PC-3 (cell line): ENCODE data around the gene RBKS. TPM values are rescaled to one million over a fixed set of nuclear protein-coding genes. Genes with fewer than 3 reads are reported as not detected.

Source experiments
- ATAC-seq: fragments of 200-7000 bp; cut with Tn5 transposase; 2 replicates; pipeline ENCODE4 v1.9.1; 2020; ENCODE audit warnings: mild to moderate bottlenecking, moderate library complexity
- BruUV-seq: library from RNA; stranded (reverse); fragments of 400-500 nt; replicated peaks from 2 replicates; lab custom pipeline; 2021; lab: Mats Ljungman, UMichigan
- CTCF ChIA-PET: fragments of 300-600 bp; sonication (Branson Sonifier 250); formaldehyde crosslinking; loops from one replicate; lab custom pipeline; 2022; ENCODE audit warnings: antibody characterized with exemption; lab: Charles Lee
- POLR2A ChIA-PET: fragments of 300-600 bp; sonication (Branson Sonifier 250); formaldehyde crosslinking; loops from one replicate; lab custom pipeline; 2022; ENCODE audit warnings: antibody characterized with exemption; ENCODE audit not compliant: unreplicated experiment; lab: Charles Lee
- DNase-seq: peaks from one replicate; pipeline ENCODE4 v3.0.0-alpha.2; 2015
- H2AFZ ChIP-seq: fragments of 300-600 bp; sonication (generic); 2 replicates; pipeline ENCODE4 v1.6.0; 2016; ENCODE audit warnings: antibody characterized with exemption, low read length
- H3F3A ChIP-seq: fragments of 300-600 bp; sonication (generic); one replicate; pipeline ENCODE4 v1.6.0; 2017; ENCODE audit warnings: antibody characterized with exemption, low read length, control low read depth, mild to moderate bottlenecking; ENCODE audit not compliant: unreplicated experiment
- H3K27ac ChIP-seq: fragments of 300-600 bp; sonication (generic); 2 replicates; pipeline ENCODE4 v1.5.1; 2016; ENCODE audit warnings: mild to moderate bottlenecking, low read length
- H3K27me3 ChIP-seq: fragments of 300-600 bp; sonication (generic); 2 replicates; pipeline ENCODE4 v1.6.1; 2016; ENCODE audit warnings: low read length, mixed read lengths
- H3K36me3 ChIP-seq: fragments of 300-600 bp; sonication (generic); 2 replicates; pipeline ENCODE4 v1.6.1; 2016; ENCODE audit warnings: low read depth, mixed run types, low read length, mixed read lengths
- H3K4me1 ChIP-seq: fragments of 300-600 bp; sonication (generic); 2 replicates; pipeline ENCODE4 v1.5.1; 2016; ENCODE audit warnings: low read length; ENCODE audit not compliant: insufficient read depth
- H3K4me2 ChIP-seq: fragments of 300-600 bp; sonication (generic); 2 replicates; pipeline ENCODE4 v1.6.0; 2016; ENCODE audit warnings: low read length
- H3K4me3 ChIP-seq: fragments of 300-600 bp; sonication (generic); 2 replicates; pipeline ENCODE4 v1.5.1; 2016; ENCODE audit warnings: mild to moderate bottlenecking, low read length, mixed read lengths
- H3K79me2 ChIP-seq: fragments of 300-600 bp; sonication (generic); 2 replicates; pipeline ENCODE4 v1.6.1; 2017; ENCODE audit warnings: low read length, mixed read lengths
- H3K9ac ChIP-seq: fragments of 300-600 bp; sonication (generic); 2 replicates; pipeline ENCODE4 v1.6.0; 2016; ENCODE audit warnings: mild to moderate bottlenecking, low read length
- H3K9me2 ChIP-seq: fragments of 300-600 bp; sonication (generic); replicated peaks from 2 replicates; pipeline ENCODE4 v1.6.1; 2016; ENCODE audit warnings: mixed run types, low read length, mixed read lengths
- H3K9me3 ChIP-seq: fragments of 300-600 bp; sonication (generic); 2 replicates; pipeline ENCODE4 v1.6.1; 2016; ENCODE audit warnings: low read length, mixed read lengths
- H4K20me1 ChIP-seq: fragments of 300-600 bp; sonication (generic); 2 replicates; pipeline ENCODE4 v1.6.1; 2016; ENCODE audit warnings: low read length, mixed read lengths
- EZH2 ChIP-seq: fragments of 300-600 bp; sonication (generic); IDR thresholded peaks from one replicate; pipeline ENCODE4 v1.6.1; 2017; ENCODE audit warnings: antibody characterized with exemption, mild to moderate bottlenecking, low read length; ENCODE audit not compliant: unreplicated experiment
- EZH2phosphoT487 ChIP-seq: fragments of 300-600 bp; sonication (generic); IDR thresholded peaks from 2 replicates; pipeline ENCODE4 v1.6.1; 2018; ENCODE audit warnings: mild to moderate bottlenecking, antibody characterized with exemption, low read length, borderline replicate concordance
- intact Hi-C: fragments of 100-400 bp; cut with micrococcal nuclease; formaldehyde crosslinking; loops from 2 replicates; pipeline ENCODE4 v1.9.0; 2023
- total RNA-seq: library from RNA; depleted of rRNA; stranded (reverse); fragments of >200 nt; gene quantifications from 2 replicates; pipeline ENCODE4 v1.2.3, GENCODE V29; 2014
- TF ChIP-seq, protein P1 (sequence below): fragments of 300-600 bp; sonication (generic); conservative IDR thresholded peaks from 2 replicates; pipeline ENCODE4 v1.5.1; 2017; ENCODE audit warnings: antibody characterized with exemption, low read depth, mild to moderate bottlenecking, low read length

The RBKS gene
- total RNA-seq, 1 experiment from 2014 or later = 1.8 TPM

DNA sequence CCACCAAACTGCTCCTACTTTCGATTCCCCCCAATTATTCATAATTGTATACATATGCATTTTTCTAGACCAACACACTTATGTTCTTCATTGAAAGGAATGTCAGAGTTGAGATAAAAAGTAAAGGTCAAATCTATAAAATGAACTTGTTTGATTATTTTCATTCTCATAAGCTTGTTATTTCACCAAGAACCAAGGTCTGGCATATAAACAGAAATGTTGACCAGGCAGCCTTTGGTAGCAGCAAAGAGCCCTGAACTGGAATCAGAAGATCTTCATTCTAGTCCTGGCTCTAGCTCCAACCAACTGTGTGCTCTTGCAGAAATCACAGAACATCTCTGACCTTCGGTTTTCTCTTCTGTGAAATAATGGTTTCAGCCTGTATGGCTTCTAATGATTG lies 42.9 kb downstream of the RBKS start:
- ChIA-PET CTCF (no interaction called here), POLR2A (no interaction called here)
- H3K4me2 ChIP-seq = no peak overlapping the region
- TF ChIP-seq EZH2 (no peak), EZH2phosphoT487 (no peak)
- TF ChIP-seq, protein P1, sequence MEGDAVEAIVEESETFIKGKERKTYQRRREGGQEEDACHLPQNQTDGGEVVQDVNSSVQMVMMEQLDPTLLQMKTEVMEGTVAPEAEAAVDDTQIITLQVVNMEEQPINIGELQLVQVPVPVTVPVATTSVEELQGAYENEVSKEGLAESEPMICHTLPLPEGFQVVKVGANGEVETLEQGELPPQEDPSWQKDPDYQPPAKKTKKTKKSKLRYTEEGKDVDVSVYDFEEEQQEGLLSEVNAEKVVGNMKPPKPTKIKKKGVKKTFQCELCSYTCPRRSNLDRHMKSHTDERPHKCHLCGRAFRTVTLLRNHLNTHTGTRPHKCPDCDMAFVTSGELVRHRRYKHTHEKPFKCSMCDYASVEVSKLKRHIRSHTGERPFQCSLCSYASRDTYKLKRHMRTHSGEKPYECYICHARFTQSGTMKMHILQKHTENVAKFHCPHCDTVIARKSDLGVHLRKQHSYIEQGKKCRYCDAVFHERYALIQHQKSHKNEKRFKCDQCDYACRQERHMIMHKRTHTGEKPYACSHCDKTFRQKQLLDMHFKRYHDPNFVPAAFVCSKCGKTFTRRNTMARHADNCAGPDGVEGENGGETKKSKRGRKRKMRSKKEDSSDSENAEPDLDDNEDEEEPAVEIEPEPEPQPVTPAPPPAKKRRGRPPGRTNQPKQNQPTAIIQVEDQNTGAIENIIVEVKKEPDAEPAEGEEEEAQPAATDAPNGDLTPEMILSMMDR = no peak
- H3K27me3 ChIP-seq = no peaks in the 10 kb centered on the region
- H3K4me3 ChIP-seq = no peak overlapping the region
- DNase-seq = no peak
- H3K36me3 ChIP-seq = no peaks in the 10 kb centered on the region
- ATAC-seq = no peak
- H3K9me3 ChIP-seq = no peaks in the 10 kb centered on the region
- no peaks in the 10 kb centered on the region for H3K79me2 ChIP-seq
- no peak overlapping the region for H3K9ac ChIP-seq
- H3F3A ChIP-seq = no peaks in the 10 kb centered on the region
- no peaks in the 10 kb centered on the region for H4K20me1 ChIP-seq
- intact Hi-C loops = no loop called here
- no peaks in the 10 kb centered on the region for H3K4me1 ChIP-seq
- no peak overlapping the region for H3K27ac ChIP-seq
- BruUV-seq = no TSS peak
- no peak overlapping the region for H2AFZ ChIP-seq
- H3K9me2 ChIP-seq = no peaks in the 10 kb centered on the region

DNA sequence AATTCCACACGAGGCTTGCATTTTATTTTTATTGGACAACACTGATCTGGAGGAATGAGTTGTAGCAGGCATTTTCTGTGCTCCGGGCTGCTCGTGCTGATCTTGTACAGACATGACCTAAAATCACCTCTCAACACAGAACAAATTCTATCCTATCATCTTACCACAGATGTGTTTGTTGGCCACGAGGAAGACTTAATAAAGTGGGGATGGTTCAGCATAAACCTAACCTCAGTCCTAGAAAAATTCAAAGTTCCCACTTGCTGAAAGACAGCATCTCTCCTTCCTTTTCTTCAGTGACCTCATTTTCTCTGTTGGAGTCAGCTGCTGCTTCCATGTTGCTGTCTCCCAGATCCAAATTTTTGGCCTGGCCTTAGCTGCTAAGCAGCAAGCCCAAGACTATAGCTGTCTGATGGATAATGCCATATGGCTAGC lies 45.3 kb downstream of the RBKS start:
- TF ChIP-seq EZH2phosphoT487 (no peak), EZH2 (no peak)
- TF ChIP-seq, protein P1 = no peak
- no peak for DNase-seq
- Histone ChIP-seq H3K4me2 (no peak overlapping the region), H3K36me3 (no peaks in the 10 kb centered on the region), H3K27ac (no peak overlapping the region), H2AFZ (no peak overlapping the region), H3K9me2 (no peaks in the 10 kb centered on the region), H3K79me2 (no peaks in the 10 kb centered on the region), H3K9ac (no peak overlapping the region), H3K4me1 (no peaks in the 10 kb centered on the region), H3K9me3 (no peaks in the 10 kb centered on the region), H3K4me3 (no peak overlapping the region), H3F3A (no peaks in the 10 kb centered on the region), H3K27me3 (no peaks in the 10 kb centered on the region), H4K20me1 (no peaks in the 10 kb centered on the region)
- no peak for ATAC-seq
- no TSS peak for BruUV-seq
- CTCF ChIA-PET = no interaction called here
- POLR2A ChIA-PET = interaction anchor here (0.6 kb wide), 1 partner anchor 596 kb away, joined by 8 read pairs; no protein-coding TSS in a partner anchor
- intact Hi-C loops = no loop called here

DNA sequence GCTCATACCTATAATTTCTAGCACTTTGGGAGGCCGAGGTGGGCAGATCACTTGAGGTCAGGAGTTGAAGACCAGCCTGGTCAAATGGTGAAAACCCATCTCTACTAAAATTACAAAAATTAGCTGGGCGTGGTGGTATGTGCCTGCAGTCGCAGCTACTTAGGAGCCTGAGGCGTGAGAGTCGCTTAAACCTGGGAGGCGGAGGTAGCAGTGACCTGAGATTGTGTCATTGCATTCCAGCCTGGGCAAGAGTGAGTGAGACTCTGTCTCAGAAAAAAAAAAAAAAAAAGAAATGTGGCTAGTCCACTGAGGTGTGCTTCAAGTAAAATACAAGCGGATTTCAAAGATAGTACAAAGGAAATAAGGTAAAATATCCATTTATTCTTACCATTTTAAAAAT lies 46.2 kb downstream of the RBKS start:
- H3K27me3 ChIP-seq = no peaks in the 10 kb centered on the region
- H3K9me3 ChIP-seq = no peaks in the 10 kb centered on the region

More for the DNA sequence above, 46.2 kb downstream of the RBKS start:
- H3K27ac ChIP-seq = no peak overlapping the region
- H3K4me3 ChIP-seq = no peak overlapping the region
- DNase-seq (no peak), ATAC-seq (no peak)
- no peaks in the 10 kb centered on the region for H3K4me1 ChIP-seq
- POLR2A ChIA-PET = no interaction called here
- BruUV-seq = no TSS peak
- CTCF ChIA-PET = no interaction called here
- no peaks in the 10 kb centered on the region for H3F3A ChIP-seq
- intact Hi-C loops = no loop called here
- no peak for TF ChIP-seq EZH2phosphoT487
- TF ChIP-seq EZH2 = no peak
- TF ChIP-seq, protein P1 = no peak
- H3K36me3 ChIP-seq = no peaks in the 10 kb centered on the region
- no peaks in the 10 kb centered on the region for H4K20me1 ChIP-seq
- no peaks in the 10 kb centered on the region for H3K79me2 ChIP-seq
- no peaks in the 10 kb centered on the region for H3K9me2 ChIP-seq
- no peak overlapping the region for H3K4me2 ChIP-seq
- no peak overlapping the region for H3K9ac ChIP-seq
- H2AFZ ChIP-seq = no peak overlapping the region
